Keratinocyte (primary cell): ENCODE measurements around the gene ANG. TPM values are rescaled to one million over a fixed set of nuclear protein-coding genes. Genes with fewer than 3 reads are reported as not detected.
"Not testable (repeated sequence)": the region's sequence is repeated elsewhere in the genome, so short reads cannot be mapped to it uniquely, and the experiment has no call there.

ENCODE experiments used
- DNase-seq: peaks from one replicate; pipeline ENCODE4 v3.0.0-alpha.2; 2011; ENCODE audit warnings: low read depth, missing footprints, low spot score
- FAIRE-seq: peaks from 2 replicates; lab custom pipeline; 2011; peaks lifted over from hg19 to GRCh38; lab: Jason Lieb, UNC
- H2AFZ ChIP-seq: 2 replicates; pipeline ENCODE4 v1.6.0; 2012; ENCODE audit warnings: low read length, control low read depth, inconsistent platforms; ENCODE audit not compliant: control insufficient read depth
- H3K27ac ChIP-seq: 2 replicates; pipeline ENCODE4 v1.5.1; 2011; ENCODE audit warnings: low read length; ENCODE audit not compliant: control insufficient read depth, insufficient read depth
- H3K27me3 ChIP-seq: 3 replicates; pipeline ENCODE4 v1.6.0; 2011; ENCODE audit warnings: low read length; ENCODE audit not compliant: control insufficient read depth, insufficient read depth; ENCODE audit errors: extremely low read depth
- H3K36me3 ChIP-seq, 2 experiments: 2 replicates in 1 of 2; 3 replicates in 1 of 2; pipeline ENCODE4 v1.5.1; 2011; ENCODE audit warnings: low read length in 2 of 2, mild to moderate bottlenecking in 1 of 2; ENCODE audit not compliant: control insufficient read depth in 2 of 2, insufficient read depth in 2 of 2; ENCODE audit errors: extremely low read depth in 1 of 2
- H3K4me1 ChIP-seq: 3 replicates; pipeline ENCODE4 v1.5.1; 2011; ENCODE audit warnings: low read length; ENCODE audit not compliant: control insufficient read depth, insufficient read depth; ENCODE audit errors: extremely low read depth
- H3K4me2 ChIP-seq: 3 replicates; pipeline ENCODE4 v1.6.0; 2011; ENCODE audit warnings: low read depth, low read length; ENCODE audit not compliant: control insufficient read depth, insufficient read depth; ENCODE audit errors: extremely low read depth
- H3K4me3 ChIP-seq, 3 experiments: fragments of 200-600 bp in 1 of 3; sonication (generic) in 1 of 3; 2 replicates in 2 of 3; 3 replicates in 1 of 3; pipeline ENCODE4 v1.5.1; 2011 to 2016; ENCODE audit warnings: low read length in 3 of 3, mild to moderate bottlenecking in 3 of 3, control low read depth in 2 of 3, inconsistent platforms in 1 of 3, low read depth in 1 of 3, mixed read lengths in 1 of 3, mixed run types in 1 of 3, moderate library complexity in 1 of 3; ENCODE audit not compliant: control insufficient read depth in 2 of 3, insufficient read depth in 2 of 3; ENCODE audit errors: extremely low read depth in 1 of 3
- H3K79me2 ChIP-seq: 2 replicates; pipeline ENCODE4 v1.6.0; 2012; ENCODE audit warnings: low read length; ENCODE audit not compliant: control insufficient read depth, insufficient read depth
- H3K9ac ChIP-seq: 3 replicates; pipeline ENCODE4 v1.6.0; 2011; ENCODE audit warnings: low read length; ENCODE audit not compliant: control insufficient read depth, insufficient read depth; ENCODE audit errors: extremely low read depth
- H3K9me1 ChIP-seq: 3 replicates; pipeline ENCODE4 v1.6.0; 2011; ENCODE audit warnings: low read length; ENCODE audit not compliant: control insufficient read depth, insufficient read depth; ENCODE audit errors: extremely low read depth
- H3K9me3 ChIP-seq: 2 replicates; pipeline ENCODE4 v1.5.1; 2012; ENCODE audit warnings: low read depth, low read length; ENCODE audit not compliant: control insufficient read depth
- H4K20me1 ChIP-seq: 3 replicates; pipeline ENCODE4 v1.6.0; 2011; ENCODE audit warnings: low read length; ENCODE audit not compliant: control insufficient read depth, insufficient read depth; ENCODE audit errors: extremely low read depth
- CTCF ChIP-seq, 3 experiments: IDR thresholded peaks in 1 of 3; conservative IDR thresholded peaks in 1 of 3; optimal IDR thresholded peaks in 1 of 3; 2 replicates in 2 of 3; 3 replicates in 1 of 3; pipeline versions ENCODE3 to v1.5.1; 2011; ENCODE audit warnings: low read length in 3 of 3, mild to moderate bottlenecking in 3 of 3, moderate library complexity in 2 of 3, control low read depth in 1 of 3, inconsistent platforms in 1 of 3; ENCODE audit not compliant: insufficient read depth in 2 of 3; ENCODE audit errors: extremely low read depth in 1 of 3
- EZH2 ChIP-seq: IDR thresholded peaks from one replicate; pipeline ENCODE4 v1.6.1; 2012; ENCODE audit warnings: inconsistent platforms, mild to moderate bottlenecking, low read length, moderate library complexity
- dilution Hi-C: fragments of 300-500 bp; cut with MboI; formaldehyde crosslinking; loops from one replicate; pipeline ENCODE4 v1.7.0; 2020; ENCODE audit warnings: low sequenced_read_pairs; ENCODE audit not compliant: extremely low pct_ligation_motif_present
- polyA plus RNA-seq, 5 experiments: library from polyadenylated mRNA; depleted of rRNA in 3 of 5; stranded (reverse) in 3 of 5; stranded (forward) in 1 of 5; unstranded in 1 of 5; fragments of >200 nt; gene quantifications; 1 replicate in 1 of 5; 2 replicates in 3 of 5; 3 replicates in 1 of 5; pipeline versions ENCODE4 v1.2.1 to v1.2.3, GENCODE V29; 2011 to 2012; ENCODE audit warnings: missing spikeins in 2 of 5, low read depth in 1 of 5, low replicate concordance in 1 of 5

ANG gene
- polyA plus RNA-seq, 1 donor (not counting 4 experiments of a cell fraction or from before 2014, with no cell fraction given) = 4.0 TPM

- no peaks in the 10 kb centered on the region for H3K36me3 ChIP-seq
Observed at GRCh38 chr14:20733684-20734429, 45.3 kb downstream of the ANG start.

GRCh38 chr14:20734430-20734806 is 45.9 kb downstream of the ANG start:
- Histone ChIP-seq H3K9me1 (no peaks in the 10 kb centered on the region), H3K9ac (no peak overlapping the region), H3K36me3 (no peaks in the 10 kb centered on the region), H3K4me3 (no peak overlapping the region), H4K20me1 (no peaks in the 10 kb centered on the region), H3K4me2 (no peak overlapping the region), H2AFZ (no peak overlapping the region), H3K9me3 (no peaks in the 10 kb centered on the region), H3K27me3 (no peaks in the 10 kb centered on the region), H3K79me2 (no peaks in the 10 kb centered on the region), H3K4me1 (no peaks in the 10 kb centered on the region), H3K27ac (no peak overlapping the region)
- no peak for TF ChIP-seq EZH2
- no peak for TF ChIP-seq CTCF (optimal IDR thresholded peaks at IDR 0.05 in 1 of 3, IDR thresholded peaks at IDR 0.05 in 1 of 3, conservative IDR thresholded peaks at IDR 0.05 in 1 of 3; ENCODE audit: extremely low read depth in 1 of 3, insufficient read depth in 2 of 3, low read length in 3 of 3)
- no peak for DNase-seq
- no peak for FAIRE-seq
- dilution Hi-C loops = no loop called here

More at GRCh38 chr14:20733684-20734429, 45.3 kb downstream of the ANG start:
- FAIRE-seq (no peak), DNase-seq (no peak)
- no peak overlapping the region for H3K9ac ChIP-seq
- H3K4me2 ChIP-seq = no peak overlapping the region
- no peaks in the 10 kb centered on the region for H4K20me1 ChIP-seq
- no peaks in the 10 kb centered on the region for H3K9me3 ChIP-seq
- H3K4me3 ChIP-seq = no peak overlapping the region
- H3K9me1 ChIP-seq = no peaks in the 10 kb centered on the region
- H3K79me2 ChIP-seq = no peaks in the 10 kb centered on the region
- dilution Hi-C loops = no loop called here
- no peaks in the 10 kb centered on the region for H3K27me3 ChIP-seq
- H2AFZ ChIP-seq = no peak overlapping the region
- TF ChIP-seq CTCF (optimal IDR thresholded peaks at IDR 0.05 in 1 of 3, IDR thresholded peaks at IDR 0.05 in 1 of 3, conservative IDR thresholded peaks at IDR 0.05 in 1 of 3; ENCODE audit: extremely low read depth in 1 of 3, insufficient read depth in 2 of 3, low read length in 3 of 3) (no peak), EZH2 (no peak)
- no peak overlapping the region for H3K27ac ChIP-seq
- no peaks in the 10 kb centered on the region for H3K4me1 ChIP-seq

GRCh38 chr14:20738292-20738691 is 49.7 kb downstream of the ANG start:
- FAIRE-seq, H4K20me1 ChIP-seq, H3K79me2 ChIP-seq, H3K27me3 ChIP-seq, H3K4me3 ChIP-seq, H3K4me1 ChIP-seq, DNase-seq, dilution Hi-C loops, H3K36me3 ChIP-seq, H3K9me3 ChIP-seq, H3K27ac ChIP-seq, H3K9me1 ChIP-seq, H3K9ac ChIP-seq, H2AFZ ChIP-seq, H3K4me2 ChIP-seq: not testable (repeated sequence)
